Osteocyte (in vitro differentiated cells): ENCODE measurements around the gene SNX18. TPM values are rescaled to one million over a fixed set of nuclear protein-coding genes. Genes with fewer than 3 reads are reported as not detected.

Source experiments
- DNase-seq: peaks from one replicate; pipeline ENCODE4 v3.0.0; 2021; ENCODE audit warnings: mixed read lengths; ENCODE audit not compliant: unreplicated experiment; ENCODE audit errors: extremely low spot score
- H3K27ac Mint-ChIP-seq: one replicate; pipeline ENCODE4 v1.8.0; 2021; ENCODE audit warnings: mild to moderate bottlenecking, mixed read lengths; ENCODE audit not compliant: unreplicated experiment
- H3K27me3 Mint-ChIP-seq: one replicate; pipeline ENCODE4 v1.8.0; 2021; ENCODE audit warnings: mixed read lengths; ENCODE audit not compliant: unreplicated experiment
- H3K36me3 Mint-ChIP-seq: one replicate; pipeline ENCODE4 v1.8.0; 2021; ENCODE audit warnings: mixed read lengths; ENCODE audit not compliant: unreplicated experiment
- H3K4me1 Mint-ChIP-seq: one replicate; pipeline ENCODE4 v1.8.0; 2021; ENCODE audit warnings: mixed read lengths; ENCODE audit not compliant: unreplicated experiment
- H3K4me3 Mint-ChIP-seq: one replicate; pipeline ENCODE4 v1.8.0; 2021; ENCODE audit warnings: mild to moderate bottlenecking, moderate library complexity, mixed read lengths; ENCODE audit not compliant: unreplicated experiment
- H3K9me3 Mint-ChIP-seq: one replicate; pipeline ENCODE4 v1.8.0; 2021; ENCODE audit warnings: mixed read lengths; ENCODE audit not compliant: unreplicated experiment
- CTCF ChIP-seq: fragments of 200-600 bp; sonication (generic); IDR thresholded peaks from 2 replicates; pipeline ENCODE4 v1.5.0; 2021; ENCODE audit warnings: antibody characterized with exemption, mild to moderate bottlenecking, moderate library complexity
- long read RNA-seq: library from polyadenylated mRNA; unstranded; transcript quantifications from one replicate; pipeline ENCODE4 v2.0.0, GENCODE V29; 2021
- total RNA-seq: library from RNA; stranded (reverse); gene quantifications from 2 replicates; pipeline ENCODE4 v1.2.1, GENCODE V29; 2021

The SNX18 gene
- total RNA-seq = 27.3 and 28.8 TPM in 2 replicates
- long read RNA-seq, partial matches to known transcripts = 0 of 6 reads
- long read RNA-seq, other reads (novel, unspliced or antisense) = 6 of 6 reads

- peak; percentile 99 for TF ChIP-seq CTCF
- Mint-ChIP-seq H3K27me3 (no peaks in the 10 kb centered on the region), H3K36me3 (peaks cover 4% of the 10 kb centered on the region), H3K4me3 (peak within 1 kb of the TSS; percentile 84), H3K27ac (no peak within 1 kb of the TSS), H3K9me3 (no peaks in the 10 kb centered on the region), H3K4me1 (peaks cover 63% of the 10 kb centered on the region)
- peak; percentile 97 for DNase-seq
Measured at GRCh38 chr5:54517512-54518145, at the start of gene SNX18. Gene SNX18 (plus strand): TSS chr5:54517759. CDS start chr5:54517953, 194 bp downstream.

GRCh38 chr5:54469622-54470021, 47.9 kb upstream of the SNX18 start:
- H3K36me3 Mint-ChIP-seq = no peaks in the 10 kb centered on the region
- H3K4me1 Mint-ChIP-seq = peaks cover 7% of the 10 kb centered on the region
- H3K27ac Mint-ChIP-seq = no peak overlapping the region
- H3K9me3 Mint-ChIP-seq = peaks cover 5% of the 10 kb centered on the region
- no peak for DNase-seq
- TF ChIP-seq CTCF = no peak
- H3K27me3 Mint-ChIP-seq = peaks cover 26% of the 10 kb centered on the region
- no peak overlapping the region for H3K4me3 Mint-ChIP-seq

GRCh38 chr5:54470128-54470527, 47.4 kb upstream of the SNX18 start:
- no peak for TF ChIP-seq CTCF
- Mint-ChIP-seq H3K27ac (no peak overlapping the region), H3K9me3 (peaks cover 5% of the 10 kb centered on the region), H3K27me3 (peaks cover 26% of the 10 kb centered on the region), H3K4me3 (no peak overlapping the region), H3K4me1 (peaks cover 7% of the 10 kb centered on the region), H3K36me3 (no peaks in the 10 kb centered on the region)
- no peak for DNase-seq

- Mint-ChIP-seq H3K4me1 (peaks cover 7% of the 10 kb centered on the region), H3K27me3 (peaks cover 29% of the 10 kb centered on the region), H3K36me3 (no peaks in the 10 kb centered on the region), H3K9me3 (peaks cover 5% of the 10 kb centered on the region), H3K27ac (no peak overlapping the region), H3K4me3 (no peak overlapping the region)
- DNase-seq = no peak
- no peak for TF ChIP-seq CTCF
Measured at GRCh38 chr5:54470677-54471076, 46.9 kb upstream of the SNX18 start.

- DNase-seq = no peak
- TF ChIP-seq CTCF = no peak
- H3K27ac Mint-ChIP-seq = no peak overlapping the region
- peaks cover 7% of the 10 kb centered on the region for H3K4me1 Mint-ChIP-seq
- H3K27me3 Mint-ChIP-seq = peaks cover 34% of the 10 kb centered on the region
- H3K9me3 Mint-ChIP-seq = peaks cover 4% of the 10 kb centered on the region
- H3K4me3 Mint-ChIP-seq = no peak overlapping the region
- H3K36me3 Mint-ChIP-seq = no peaks in the 10 kb centered on the region
Measured at GRCh38 chr5:54471398-54471797, 46.2 kb upstream of the SNX18 start.
